Common myeloid progenitor, CD34-positive (primary cell): ENCODE results near the gene KDM5A. TPM values are rescaled to one million over a fixed set of nuclear protein-coding genes. Genes with fewer than 3 reads are reported as not detected.
"Not testable (repeated sequence)": the region's sequence is repeated elsewhere in the genome, so short reads cannot be mapped to it uniquely, and the experiment has no call there.

Experiments
- CTCF ChIA-PET: fragments of 350-600 bp; sonication (Branson Sonifier 250); formaldehyde crosslinking; loops from one replicate; lab custom pipeline; 2021; ENCODE audit warnings: antibody characterized with exemption; lab: Charles Lee
- POLR2A ChIA-PET: fragments of 350-600 bp; sonication (Branson Sonifier 250); formaldehyde crosslinking; loops from one replicate; lab custom pipeline; 2021; ENCODE audit warnings: antibody characterized with exemption; lab: Charles Lee
- DNase-seq, 3 donors: peaks; one replicate each; pipeline versions ENCODE4 v3.0.0 to v3.0.0-alpha.2; 2013
- H3K27ac ChIP-seq, 2 experiments: 1 replicate in 1 of 2; 2 replicates in 1 of 2; pipeline ENCODE4 v1.7.0; 2013; ENCODE audit warnings: inconsistent platforms in 2 of 2, low read length in 2 of 2, mild to moderate bottlenecking in 2 of 2, low read depth in 1 of 2, moderate library complexity in 1 of 2; ENCODE audit not compliant: severe bottlenecking in 2 of 2, insufficient read depth in 1 of 2, poor library complexity in 1 of 2
- H3K27me3 ChIP-seq, 5 experiments: replicated peaks in 2 of 5; 1 replicate in 3 of 5; 2 replicates in 2 of 5; pipeline versions ENCODE4 v1.6.1 to v1.7.0; 2013; ENCODE audit warnings: low read length in 4 of 5, mild to moderate bottlenecking in 2 of 5, moderate library complexity in 2 of 5, inconsistent platforms in 1 of 5; ENCODE audit not compliant: insufficient read depth in 5 of 5, control insufficient read depth in 4 of 5
- H3K36me3 ChIP-seq, 4 experiments: 1 replicate in 2 of 4; 2 replicates in 2 of 4; pipeline versions ENCODE4 v1.6.1 to v1.7.0; 2013; ENCODE audit warnings: low read length in 3 of 4, control low read depth in 1 of 4, mild to moderate bottlenecking in 1 of 4; ENCODE audit not compliant: control insufficient read depth in 4 of 4, insufficient read depth in 4 of 4
- H3K4me1 ChIP-seq, 4 experiments: 1 replicate in 3 of 4; 2 replicates in 1 of 4; pipeline versions ENCODE4 v1.6.1 to v1.7.1; 2013; ENCODE audit warnings: low read length in 3 of 4, mild to moderate bottlenecking in 3 of 4, control low read depth in 1 of 4, inconsistent platforms in 1 of 4, moderate library complexity in 1 of 4; ENCODE audit not compliant: control insufficient read depth in 4 of 4, insufficient read depth in 4 of 4; ENCODE audit errors: control extremely low read depth in 1 of 4
- H3K4me3 ChIP-seq, 7 experiments: 1 replicate in 4 of 7; 2 replicates in 3 of 7; pipeline versions ENCODE4 v1.5.1 to v1.7.0; 2013; ENCODE audit warnings: mild to moderate bottlenecking in 7 of 7, low read length in 6 of 7, moderate library complexity in 6 of 7, inconsistent platforms in 2 of 7, low read depth in 2 of 7, control low read depth in 1 of 7; ENCODE audit not compliant: insufficient read depth in 4 of 7, control insufficient read depth in 1 of 7; ENCODE audit errors: extremely low read depth in 1 of 7
- H3K9me3 ChIP-seq, 5 experiments: 1 replicate in 4 of 5; 2 replicates in 1 of 5; pipeline versions ENCODE4 v1.6.1 to v1.7.1; 2013; ENCODE audit warnings: low read length in 4 of 5, mild to moderate bottlenecking in 2 of 5, inconsistent platforms in 1 of 5, low read depth in 1 of 5, moderate library complexity in 1 of 5; ENCODE audit not compliant: control insufficient read depth in 4 of 5, insufficient read depth in 2 of 5; ENCODE audit errors: control extremely low read depth in 1 of 5
- WGBS: methylation state at CpG from one replicate; pipeline ENCODE4 v1.1.5; 2013; ENCODE audit not compliant: insufficient coverage; 5-methylcytosine and 5-hydroxymethylcytosine counted together
- polyA plus RNA-seq: library from polyadenylated mRNA; unstranded; fragments of 120-200 nt; gene quantifications from one replicate; pipeline ENCODE4 v1.2.1, GENCODE V29; 2013

The KDM5A gene
- 26.7 TPM for polyA plus RNA-seq

DNA sequence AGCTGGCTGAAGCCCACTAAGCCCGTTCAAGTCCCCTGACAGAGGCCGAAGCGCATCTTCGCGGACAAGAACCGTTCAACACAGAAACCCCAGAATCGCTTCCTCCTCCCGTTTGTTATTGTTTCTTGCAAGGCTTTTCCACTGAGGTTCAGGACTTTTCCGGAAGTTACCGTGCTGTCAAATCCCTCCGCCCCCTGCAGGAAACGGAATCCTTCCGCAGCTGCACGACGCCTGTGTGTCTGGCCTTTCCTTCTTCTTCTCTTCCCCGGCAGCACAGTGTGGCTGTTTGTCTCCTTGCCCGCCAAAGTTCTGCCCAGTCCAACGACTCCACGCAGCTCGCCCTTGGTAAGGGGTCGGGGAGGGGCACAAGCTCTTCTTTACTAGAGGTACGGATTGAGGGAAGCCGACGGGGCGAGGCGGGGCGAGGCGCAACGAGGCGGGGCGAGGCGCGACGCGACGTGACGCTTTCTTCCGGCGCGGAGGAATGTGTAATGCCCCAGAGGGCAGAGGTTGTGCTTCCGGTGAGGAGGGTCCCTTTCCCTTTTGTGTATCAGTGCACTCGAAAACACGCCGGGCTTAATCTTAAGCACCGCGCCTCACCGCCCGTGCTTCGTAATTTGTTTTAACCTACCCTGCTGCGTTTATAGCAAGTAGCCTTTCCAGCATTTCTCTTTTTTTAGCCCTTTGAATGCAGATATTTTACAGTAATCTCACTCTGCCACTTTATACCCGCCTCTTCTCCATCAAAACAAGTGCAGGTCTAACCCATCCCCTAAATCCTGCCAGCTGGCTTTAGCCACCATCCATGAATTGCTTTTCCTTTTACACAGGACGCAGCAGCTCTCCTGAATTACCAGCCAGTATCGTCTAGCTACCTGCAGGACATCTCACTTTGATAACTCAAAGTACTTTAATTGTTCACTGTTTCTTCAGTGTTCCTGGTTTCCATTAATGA, at the start of gene KDM5A:
Gene KDM5A, minus strand, starts transcription at position 179 of the 955 bp plus-strand sequence. CDS start 229 bp downstream, outside the sequence.
- peak; percentile 95 to 97 (median 96) for DNase-seq
- Histone ChIP-seq H3K27ac (peak within 1 kb of the TSS; percentile 97 to 98), H3K4me3 (peak within 1 kb of the TSS; percentile 72 to 100 (median 96)), H3K4me1 (peaks cover 21 to 32% (median 25%) of the 10 kb centered on the region in 4 experiments), H3K36me3 (peaks cover 0 to 5% (median 4%) of the 10 kb centered on the region in 4 experiments), H3K9me3 (no peaks in the 10 kb centered on the region), H3K27me3 (no peaks in the 10 kb centered on the region)
- ChIA-PET CTCF (interaction anchor here (1.1 to 2.4 kb wide), 2 partner anchors 10 to 12 kb away, joined by 3 to 12 read pairs; partner anchors contain the start of gene CCDC77), POLR2A (interaction anchor here (0.7 to 2.1 kb wide), 3 partner anchors 10 to 29 kb away, joined by 3 to 9 read pairs (median 6); partner anchors contain the start of gene CCDC77)
- 1% methylated on average over 44 of the region's 53 CpGs for WGBS

GRCh38 chr12:435737-436136, 46.6 kb upstream of the KDM5A start:
- POLR2A ChIA-PET, DNase-seq, H3K4me1 ChIP-seq, H3K27ac ChIP-seq, H3K9me3 ChIP-seq, H3K27me3 ChIP-seq, H3K4me3 ChIP-seq: not testable (repeated sequence)
- CTCF ChIA-PET = interaction anchor here (0.6 to 0.7 kb wide), 2 partner anchors 12 to 55 kb away, joined by 3 read pairs; no protein-coding TSS in a partner anchor
- 100% methylated on average over 1 of the region's 2 CpGs for WGBS
- peaks cover 22 to 60% (median 35%) of the 10 kb centered on the region in 4 experiments for H3K36me3 ChIP-seq

DNA sequence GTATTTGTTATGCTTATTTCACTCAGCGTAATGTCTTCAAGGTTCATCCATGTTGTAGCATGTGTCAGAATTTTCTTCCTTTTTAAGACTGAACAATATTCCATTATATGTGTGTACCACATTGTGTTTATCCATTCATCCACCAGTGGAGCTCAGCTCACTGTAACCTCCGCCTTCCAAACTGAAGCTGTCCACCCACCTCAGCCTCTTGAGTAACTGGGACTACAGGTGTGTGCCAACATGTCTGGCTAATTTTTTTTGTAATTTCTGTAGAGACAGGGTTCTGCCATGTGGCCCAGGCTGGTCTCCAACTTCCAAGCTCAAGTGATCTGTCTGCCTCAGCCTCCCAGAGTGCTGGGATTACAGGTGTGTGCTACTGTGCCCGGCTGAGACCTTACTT, 33.4 kb upstream of the KDM5A start:
- Histone ChIP-seq H3K9me3 (no peaks in the 10 kb centered on the region), H3K27ac (no peak overlapping the region), H3K4me3 (no peak overlapping the region), H3K36me3 (peaks cover 12 to 34% (median 24%) of the 10 kb centered on the region in 4 experiments), H3K27me3 (no peaks in the 10 kb centered on the region), H3K4me1 (no peaks in the 10 kb centered on the region)
- DNase-seq = no peak
- ChIA-PET POLR2A (no interaction called here), CTCF (no interaction called here)
- WGBS = no CpG with 5 or more reads among the region's 3 CpGs

DNA sequence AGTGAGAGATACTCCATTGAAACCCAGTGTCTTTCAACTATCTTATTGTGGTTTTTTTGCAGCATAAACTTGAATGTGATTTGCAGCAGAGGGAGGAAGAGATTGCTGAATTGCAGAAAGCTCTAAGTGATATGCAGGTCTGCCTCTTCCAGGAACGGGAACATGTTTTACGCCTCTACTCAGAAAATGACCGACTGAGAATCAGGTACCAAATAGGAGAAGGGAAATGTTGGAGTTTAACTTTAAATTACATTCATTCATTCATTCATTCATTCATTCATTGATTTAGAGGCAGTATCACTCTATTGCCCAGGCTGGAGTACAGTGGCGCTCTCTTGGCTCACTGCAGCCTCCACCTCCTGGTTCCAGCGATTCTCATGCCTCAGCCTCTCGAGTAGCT, 29.3 kb upstream of the KDM5A start:
- WGBS = 100% methylated on average over 2 of the region's 6 CpGs
- CTCF ChIA-PET = no interaction called here

GRCh38 chr12:414859-415258, 25.7 kb upstream of the KDM5A start:
- Histone ChIP-seq H3K4me1 (no peaks in the 10 kb centered on the region), H3K27me3 (no peaks in the 10 kb centered on the region), H3K4me3 (no peak overlapping the region), H3K27ac (no peak overlapping the region), H3K36me3 (peaks cover 18 to 47% (median 35%) of the 10 kb centered on the region in 4 experiments), H3K9me3 (no peaks in the 10 kb centered on the region)
- DNase-seq = no peak
- CTCF ChIA-PET = no interaction called here
- POLR2A ChIA-PET = no interaction called here
- 100% methylated on average over 2 of the region's 2 CpGs for WGBS

More for the DNA sequence above, 29.3 kb upstream of the KDM5A start:
- Histone ChIP-seq H3K4me1 (no peaks in the 10 kb centered on the region), H3K4me3 (no peak overlapping the region), H3K27ac (no peak overlapping the region), H3K9me3 (no peaks in the 10 kb centered on the region), H3K27me3 (no peaks in the 10 kb centered on the region), H3K36me3 (peaks cover 13 to 41% (median 24%) of the 10 kb centered on the region in 4 experiments)
- no peak for DNase-seq
- POLR2A ChIA-PET = interaction anchor here (0.6 kb wide), 1 partner anchor 1144 kb away, joined by 4 read pairs; no protein-coding TSS in a partner anchor

DNA sequence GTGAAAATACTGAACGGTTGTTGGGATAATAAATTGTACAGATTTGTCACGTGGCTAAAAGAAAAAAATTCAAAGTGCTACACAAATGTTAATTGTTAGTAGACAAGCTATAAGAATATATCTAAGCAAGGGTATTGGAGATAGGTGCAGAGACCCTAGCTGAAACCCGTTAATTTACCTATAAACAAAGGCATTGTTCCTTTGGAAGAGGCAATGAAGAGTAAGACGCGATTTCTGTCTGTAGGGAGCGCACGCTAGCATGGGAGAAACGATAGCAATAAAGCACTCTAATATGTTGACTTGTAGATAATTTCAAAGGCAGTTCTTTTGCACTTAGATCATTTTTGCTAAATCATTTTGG, 12.9 kb upstream of the KDM5A start:
- ChIA-PET CTCF (interaction anchor here (1.4 to 3.0 kb wide), 5 partner anchors 9 to 145 kb away, joined by 3 to 12 read pairs (median 7); partner anchors contain the start of gene KDM5A), POLR2A (interaction anchor here (0.7 to 2.1 kb wide), 2 partner anchors 10 to 13 kb away, joined by 3 to 9 read pairs; partner anchors contain the start of gene KDM5A)
- peak overlapping the region; percentile 81 to 100 (median 94) for H3K4me3 ChIP-seq
- H3K27ac ChIP-seq = peak overlapping the region; percentile 55 to 76
- H3K9me3 ChIP-seq = no peaks in the 10 kb centered on the region
- peaks cover 4 to 15% (median 11%) of the 10 kb centered on the region in 4 experiments for H3K4me1 ChIP-seq
- peaks cover 0 to 11% (median 0%) of the 10 kb centered on the region in 4 experiments for H3K36me3 ChIP-seq
- whole genome bisulfite sequencing = 0% methylated on average over 3 of the region's 8 CpGs
- peak; percentile 26 to 57 (median 39) for DNase-seq
- no peaks in the 10 kb centered on the region for H3K27me3 ChIP-seq
